Renal cortex interstitium (tissue), 11 donors: ENCODE measurements around the gene H1-8. TPM values are rescaled to one million over a fixed set of nuclear protein-coding genes. Genes with fewer than 3 reads are reported as not detected.
"Not testable (repeated sequence)": the region's sequence is repeated elsewhere in the genome, so short reads cannot be mapped to it uniquely, and the experiment has no call there.

Experiments
- DNase-seq, 11 donors: peaks; one replicate each; pipeline ENCODE4 v3.0.0-alpha.2; 2013; ENCODE audit warnings: low read depth in 9 of 11, low spot score in 4 of 11; ENCODE audit errors: extremely low read depth in 1 of 11
- polyA plus RNA-seq, 3 donors: library from polyadenylated mRNA; unstranded; fragments of 120-200 nt; gene quantifications; one replicate each; pipeline ENCODE4 v1.2.1, GENCODE V29; 2013; ENCODE audit not compliant: insufficient read length in 3 of 3

H1-8 gene
- polyA plus RNA-seq, 3 donors, result not detected

DNA sequence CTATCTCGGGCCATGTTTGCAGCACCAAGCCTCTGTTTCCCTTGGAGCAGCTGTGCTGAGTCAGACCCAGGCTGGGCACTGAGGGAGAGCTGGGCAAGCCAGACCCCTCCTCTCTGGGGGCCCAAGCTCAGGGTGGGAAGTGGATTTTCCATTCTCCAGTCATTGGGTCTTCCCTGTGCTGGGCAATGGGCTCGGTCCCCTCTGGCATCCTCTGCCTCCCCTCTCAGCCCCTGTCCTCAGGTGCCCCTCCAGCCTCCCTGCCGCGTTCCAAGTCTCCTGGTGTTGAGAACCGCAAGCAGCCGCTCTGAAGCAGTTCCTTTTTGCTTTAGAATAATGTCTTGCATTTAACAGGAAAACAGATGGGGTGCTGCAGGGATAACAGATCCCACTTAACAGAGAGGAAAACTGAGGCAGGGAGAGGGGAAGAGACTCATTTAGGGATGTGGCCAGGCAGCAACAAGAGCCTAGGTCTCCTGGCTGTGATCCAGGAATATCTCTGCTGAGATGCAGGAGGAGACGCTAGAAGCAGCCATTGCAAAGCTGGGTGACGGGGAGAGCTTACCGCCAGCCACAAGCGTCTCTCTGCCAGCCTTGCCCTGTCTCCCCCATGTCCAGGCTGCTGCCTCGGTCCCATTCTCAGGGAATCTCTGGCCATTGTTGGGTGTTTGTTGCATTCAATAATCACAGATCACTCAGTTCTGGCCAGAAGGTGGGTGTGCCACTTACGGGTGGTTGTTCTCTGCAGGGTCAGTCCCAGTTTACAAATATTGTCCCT lies 13.4 kb upstream of the H1-8 start:
- DNase-seq, result no peak

DNA sequence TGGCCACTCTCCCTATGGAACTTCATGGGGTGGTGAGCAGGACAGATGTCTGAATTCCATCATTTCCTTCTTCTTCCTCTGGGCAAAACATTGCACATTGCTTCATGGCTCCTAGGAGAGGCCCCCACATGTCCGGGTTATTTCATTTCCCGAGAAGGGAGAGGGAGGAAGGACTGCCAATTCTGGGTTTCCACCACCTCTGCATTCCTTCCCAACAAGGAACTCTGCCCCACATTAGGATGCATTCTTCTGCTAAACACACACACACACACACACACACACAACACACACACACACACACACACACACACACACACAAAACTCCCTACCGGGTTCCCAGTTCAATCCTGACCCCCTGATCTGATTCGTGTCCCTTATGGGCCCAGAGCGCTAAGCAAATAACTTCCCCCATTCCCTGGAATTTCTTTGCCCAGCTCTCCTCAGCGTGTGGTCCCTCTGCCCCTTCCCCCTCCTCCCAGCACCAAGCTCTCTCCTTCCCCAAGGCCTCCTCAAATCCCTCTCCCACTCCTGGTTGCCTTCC lies 12.7 kb upstream of the H1-8 start:
- DNase-seq, result peak in 3 of 11 donors; percentile 21 to 52 (median 26)

- DNase-seq, result no peak
Measured at GRCh38 chr3:129530821-129531220, 12.2 kb upstream of the H1-8 start.

DNA sequence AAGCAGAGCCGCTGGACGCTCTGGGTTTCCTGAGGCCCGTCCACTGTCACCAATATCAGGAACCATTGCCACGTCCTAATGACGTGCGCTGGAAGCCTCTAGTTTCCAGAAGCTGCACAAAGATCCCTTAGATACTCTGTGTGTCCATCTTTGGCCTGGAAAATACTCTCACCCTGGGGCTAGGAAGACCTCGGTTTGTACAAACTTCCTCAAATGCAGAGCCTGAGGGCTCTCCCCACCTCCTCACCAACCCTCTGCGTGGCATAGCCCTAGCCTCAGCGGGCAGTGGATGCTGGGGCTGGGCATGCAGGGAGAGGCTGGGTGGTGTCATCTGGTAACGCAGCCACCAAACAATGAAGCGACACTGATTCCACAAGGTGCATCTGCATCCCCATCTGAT lies 11.3 kb upstream of the H1-8 start:
- no peak for DNase-seq

- no peak for DNase-seq
Measured at GRCh38 chr3:129532261-129532660, 10.7 kb upstream of the H1-8 start.

DNA sequence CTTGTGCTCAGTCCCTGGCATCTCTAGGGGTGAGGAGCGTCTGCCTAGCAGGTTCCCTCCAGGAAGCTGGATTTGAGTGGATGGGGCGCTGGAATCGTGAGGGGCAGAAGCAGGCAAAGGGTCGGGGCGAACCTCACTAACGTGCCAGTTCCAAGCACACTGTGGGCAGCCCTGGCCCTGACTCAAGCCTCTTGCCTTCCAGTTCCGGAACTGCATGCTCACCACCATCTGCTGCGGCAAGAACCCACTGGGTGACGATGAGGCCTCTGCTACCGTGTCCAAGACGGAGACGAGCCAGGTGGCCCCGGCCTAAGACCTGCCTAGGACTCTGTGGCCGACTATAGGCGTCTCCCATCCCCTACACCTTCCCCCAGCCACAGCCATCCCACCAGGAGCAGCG lies 9.6 kb upstream of the H1-8 start:
- no peak for DNase-seq

DNA sequence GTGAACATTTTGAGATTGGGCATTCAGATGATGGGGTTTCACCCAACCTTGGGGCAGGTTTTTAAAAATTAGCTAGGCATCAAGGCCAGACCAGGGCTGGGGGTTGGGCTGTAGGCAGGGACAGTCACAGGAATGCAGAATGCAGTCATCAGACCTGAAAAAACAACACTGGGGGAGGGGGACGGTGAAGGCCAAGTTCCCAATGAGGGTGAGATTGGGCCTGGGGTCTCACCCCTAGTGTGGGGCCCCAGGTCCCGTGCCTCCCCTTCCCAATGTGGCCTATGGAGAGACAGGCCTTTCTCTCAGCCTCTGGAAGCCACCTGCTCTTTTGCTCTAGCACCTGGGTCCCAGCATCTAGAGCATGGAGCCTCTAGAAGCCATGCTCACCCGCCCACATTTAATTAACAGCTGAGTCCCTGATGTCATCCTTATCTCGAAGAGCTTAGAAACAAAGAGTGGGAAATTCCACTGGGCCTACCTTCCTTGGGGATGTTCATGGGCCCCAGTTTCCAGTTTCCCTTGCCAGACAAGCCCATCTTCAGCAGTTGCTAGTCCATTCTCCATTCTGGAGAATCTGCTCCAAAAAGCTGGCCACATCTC lies 8.4 kb upstream of the H1-8 start:
- peak in 5 of 11 donors; percentile 22 to 41 (median 37) for DNase-seq

DNA sequence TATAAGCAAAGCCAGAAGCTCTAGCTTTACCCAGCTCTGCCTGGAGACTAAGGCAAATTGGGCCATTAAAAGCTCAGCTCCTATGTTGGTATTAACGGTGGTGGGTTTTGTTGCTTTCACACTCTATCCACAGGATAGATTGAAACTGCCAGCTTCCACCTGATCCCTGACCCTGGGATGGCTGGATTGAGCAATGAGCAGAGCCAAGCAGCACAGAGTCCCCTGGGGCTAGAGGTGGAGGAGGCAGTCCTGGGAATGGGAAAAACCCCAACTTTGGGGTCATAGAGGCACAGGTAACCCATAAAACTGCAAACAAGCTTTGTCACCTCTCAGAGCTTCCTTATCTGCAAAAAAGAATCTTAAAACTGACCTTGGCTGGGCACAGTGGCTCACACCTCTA lies 7.9 kb upstream of the H1-8 start:
- no peak for DNase-seq

DNA sequence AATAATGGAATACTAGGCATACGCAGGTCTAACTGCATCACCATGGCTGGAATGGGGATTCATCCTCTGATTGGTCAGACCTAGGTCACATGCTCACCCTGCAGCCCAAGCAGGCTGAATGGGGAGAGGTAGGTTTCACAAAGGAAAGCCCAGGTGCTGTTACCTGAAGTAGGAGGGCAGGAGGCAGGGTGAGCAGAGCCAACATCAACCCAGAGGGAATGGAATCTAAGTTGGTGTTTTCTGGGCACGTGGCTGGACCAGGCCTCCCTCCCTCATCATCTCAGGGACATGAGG lies 6.7 kb upstream of the H1-8 start:
- no peak for DNase-seq

GRCh38 chr3:129536804-129537203 lies 6.2 kb upstream of the H1-8 start:
- no peak for DNase-seq

DNA sequence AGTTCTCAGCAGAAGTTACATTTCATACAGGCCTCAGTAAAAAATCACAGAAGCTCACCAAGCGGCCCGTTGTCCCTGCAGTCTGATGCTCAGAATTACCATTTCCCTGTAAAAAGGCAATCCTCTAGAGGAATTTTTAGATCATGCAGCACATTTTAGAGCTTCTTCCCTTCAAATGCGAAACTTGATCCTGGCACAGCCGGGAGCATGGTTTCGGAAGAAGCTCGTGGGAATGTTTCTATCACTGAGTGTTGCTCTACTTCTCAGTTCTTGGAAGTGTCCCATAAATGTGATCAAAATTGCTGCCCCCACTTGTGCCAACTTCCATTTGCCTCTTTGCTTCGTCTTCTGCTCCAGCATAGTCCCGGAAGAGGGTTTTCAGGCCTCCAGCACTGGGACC lies 3.8 kb upstream of the H1-8 start:
- no peak for DNase-seq

DNA sequence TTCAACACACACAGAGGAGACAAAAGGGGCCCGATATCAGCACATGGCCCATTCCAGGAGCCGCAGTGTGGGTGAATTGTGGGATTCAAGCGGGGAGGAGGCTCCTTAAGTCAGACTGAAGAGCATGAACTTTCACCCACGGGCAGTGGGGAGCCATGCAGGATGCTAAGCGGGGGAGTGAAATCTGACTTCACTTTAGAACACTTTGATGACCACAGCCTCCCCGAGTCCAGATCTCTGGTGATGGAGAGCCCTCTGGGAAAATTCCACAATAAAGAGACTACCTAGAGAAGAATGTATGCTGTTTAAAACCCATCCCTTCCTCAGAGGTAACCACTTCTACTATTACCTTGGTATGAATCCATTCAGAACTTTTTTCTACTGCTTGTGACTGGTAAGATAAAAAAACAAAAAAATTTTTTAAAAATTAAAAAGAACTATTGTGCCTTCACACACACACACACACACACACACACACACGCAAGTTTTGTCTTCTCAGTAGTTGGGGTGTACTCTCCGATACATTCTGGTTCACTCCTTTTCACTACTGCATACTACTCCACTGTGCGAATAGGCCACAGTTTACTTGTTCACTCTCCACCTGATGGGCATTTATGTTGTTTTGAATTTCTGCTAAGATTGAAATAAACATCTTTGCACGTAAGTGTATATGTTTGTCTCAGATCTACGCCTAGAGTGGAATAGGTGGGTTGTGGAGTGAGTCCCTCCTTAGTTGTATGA lies 2.0 kb upstream of the H1-8 start:
- no peak for DNase-seq

GRCh38 chr3:129542747-129543146 lies 228 bp upstream of the H1-8 start:
- no peak for DNase-seq

DNA sequence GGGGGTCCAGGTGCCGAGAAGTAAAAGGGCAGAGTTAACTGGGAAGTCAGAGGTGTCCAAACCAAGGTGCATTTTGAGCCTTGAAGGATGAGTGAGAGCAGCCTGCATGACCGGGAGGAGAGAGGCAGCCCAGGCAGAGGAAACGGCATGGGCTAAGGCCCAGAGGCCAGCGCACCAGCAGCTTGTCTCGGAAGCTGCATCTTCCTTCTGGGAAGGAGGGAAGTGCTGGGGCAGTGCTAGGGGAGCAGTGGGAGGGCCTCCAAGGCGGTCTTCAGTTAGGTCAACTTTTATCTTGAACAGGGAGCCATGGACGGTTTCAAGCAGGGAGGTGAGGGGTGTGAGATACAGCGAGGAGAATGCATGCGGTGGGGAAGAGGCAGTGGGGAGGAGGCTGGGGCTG lies 1.0 kb downstream of the H1-8 start:
- DNase-seq, result no peak

GRCh38 chr3:129545951-129546350 lies 3.0 kb downstream of the H1-8 start:
- not testable (repeated sequence) for DNase-seq

DNA sequence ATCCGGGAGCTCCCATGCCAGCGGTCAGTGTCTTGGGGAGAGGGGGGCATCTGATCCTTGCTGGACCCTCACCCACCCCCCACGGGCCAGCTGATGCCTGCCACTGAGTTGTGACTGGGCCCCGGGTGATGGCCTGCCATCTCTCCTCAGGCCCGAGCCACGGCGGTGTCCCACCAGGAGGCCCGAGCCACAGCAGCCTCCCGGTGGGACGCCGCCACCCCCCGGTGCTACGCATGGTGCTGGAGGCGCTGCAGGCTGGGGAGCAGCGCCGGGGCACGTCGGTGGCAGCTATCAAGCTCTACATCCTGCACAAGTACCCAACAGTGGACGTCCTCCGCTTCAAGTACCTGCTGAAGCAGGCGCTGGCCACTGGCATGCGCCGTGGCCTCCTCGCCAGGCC lies 4.3 kb downstream of the H1-8 start:
- no peak for DNase-seq

- no peak for DNase-seq
Measured at GRCh38 chr3:129548104-129548965, 5.4 kb downstream of the H1-8 start.

- DNase-seq, result no peak
Measured at GRCh38 chr3:129549006-129549800, 6.2 kb downstream of the H1-8 start.

GRCh38 chr3:129549805-129550204 lies 6.8 kb downstream of the H1-8 start:
- no peak for DNase-seq
